NCI-H2029 treated with DMSO at 0.1 percent for 48 hours (cell line): Measurements from ENCODE around the gene LHX3.
"Not testable (repeated sequence)": the region's sequence is repeated elsewhere in the genome, so short reads cannot be mapped to it uniquely, and the experiment has no call there.

Experiments used
- DNase-seq: peaks from one replicate; lab custom pipeline; 2025; lab: John Stamatoyannopoulos, UW

Gene LHX3

DNA sequence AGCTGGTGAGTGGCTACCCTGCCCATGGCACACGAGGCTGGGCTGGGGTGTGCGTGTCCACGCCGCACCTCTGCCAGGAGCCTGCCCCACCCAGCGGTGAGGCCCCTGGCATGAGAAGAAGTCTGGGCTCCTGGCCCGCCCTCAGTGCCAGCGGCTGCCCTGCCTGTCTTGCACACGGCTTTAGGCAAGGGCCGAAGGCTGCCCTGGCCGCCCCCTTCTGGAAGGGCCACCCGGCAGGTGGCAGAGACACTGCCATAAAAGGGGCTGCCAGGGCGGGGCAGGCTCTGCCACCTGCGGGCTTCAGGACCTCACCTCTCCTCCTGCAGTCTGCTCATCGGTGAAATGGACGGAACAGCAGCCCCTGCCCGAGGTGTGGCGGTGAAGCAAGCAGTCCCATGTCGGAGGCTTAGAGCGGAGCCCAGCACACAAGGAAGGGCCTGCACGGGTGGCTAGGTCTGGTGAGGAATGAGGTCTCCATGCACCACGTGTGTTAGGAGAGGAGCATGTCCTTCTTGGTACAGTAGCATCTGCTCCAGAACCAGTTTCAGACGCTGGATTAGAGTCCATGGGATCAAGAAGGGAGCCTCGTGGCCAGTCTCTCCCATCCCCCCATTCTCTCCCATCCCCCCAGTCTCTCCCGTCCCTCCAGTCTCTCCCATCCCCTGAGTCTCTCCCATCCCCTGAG, 51.4 kb downstream of the LHX3 start:
- DNase-seq, result no peak

DNA sequence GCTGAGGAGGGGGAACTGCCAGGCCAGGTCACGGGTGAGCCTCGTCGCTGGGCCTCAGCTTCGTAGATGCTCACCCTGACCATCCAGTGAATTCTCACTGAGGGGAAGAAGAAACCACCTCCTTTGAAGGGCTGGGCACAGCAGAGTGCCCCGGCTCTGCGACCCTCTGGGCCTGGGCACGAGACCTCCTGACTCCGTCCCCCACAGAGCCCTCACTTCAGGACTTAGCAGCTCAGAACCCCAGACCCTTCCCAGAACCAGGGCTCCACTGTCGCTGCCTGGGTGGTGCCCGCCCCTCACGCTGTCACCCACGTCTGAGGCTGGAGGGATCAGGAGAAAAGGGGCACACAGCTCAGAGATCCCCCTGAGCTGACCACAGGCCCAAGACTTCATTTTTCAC, 52.0 kb downstream of the LHX3 start:
- no peak for DNase-seq

DNA sequence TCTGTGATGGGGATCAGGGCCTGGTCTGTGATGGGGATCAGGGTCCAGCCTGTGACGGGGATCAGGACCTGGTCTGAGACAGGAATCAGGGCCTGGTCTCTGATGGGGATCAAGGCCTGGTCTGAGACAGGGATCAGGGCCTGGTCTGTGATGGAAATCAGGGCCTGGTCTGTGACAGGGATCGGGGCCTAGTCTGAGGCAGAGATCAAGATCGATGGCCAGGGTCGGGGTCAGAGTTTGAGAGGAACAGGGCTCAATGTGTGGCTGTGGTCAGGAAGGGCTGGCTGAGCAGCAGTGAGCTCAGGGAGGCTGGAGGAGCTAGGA, 52.4 kb downstream of the LHX3 start:
- DNase-seq, result no peak

DNA sequence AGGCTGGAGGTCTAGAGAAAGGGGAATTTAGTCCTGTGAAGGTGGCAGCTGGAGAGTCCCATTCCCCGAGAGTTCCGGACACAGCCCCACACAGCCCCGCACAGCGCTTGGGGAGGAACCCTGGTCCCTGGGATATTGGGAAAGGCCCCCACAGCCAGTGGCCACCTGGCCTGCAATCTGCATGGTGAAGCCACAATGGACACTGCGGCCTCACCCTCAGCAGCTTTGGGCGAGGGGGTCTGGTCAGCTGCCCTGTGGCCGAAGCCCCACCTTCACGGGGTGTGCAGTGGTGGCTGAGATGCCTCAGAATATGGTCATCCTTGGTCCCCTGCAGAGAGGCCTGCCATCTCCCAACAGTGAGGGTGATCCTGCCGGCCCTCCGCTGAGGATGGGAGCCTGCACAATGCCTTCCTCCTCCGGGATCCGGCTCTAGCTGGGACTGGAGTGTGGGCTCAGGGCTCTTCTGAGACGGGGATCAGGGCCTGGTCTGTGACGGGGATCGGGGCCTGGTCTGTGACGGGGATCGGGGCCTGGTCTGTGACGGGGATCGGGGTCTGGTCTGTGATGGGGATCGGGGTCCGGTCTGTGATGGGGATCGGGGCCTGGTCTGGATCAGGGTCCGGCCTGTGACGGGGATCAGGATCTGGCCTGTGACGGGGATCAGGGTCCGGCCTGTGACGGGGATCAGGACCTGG, 52.9 kb downstream of the LHX3 start:
- DNase-seq, result no peak

DNA sequence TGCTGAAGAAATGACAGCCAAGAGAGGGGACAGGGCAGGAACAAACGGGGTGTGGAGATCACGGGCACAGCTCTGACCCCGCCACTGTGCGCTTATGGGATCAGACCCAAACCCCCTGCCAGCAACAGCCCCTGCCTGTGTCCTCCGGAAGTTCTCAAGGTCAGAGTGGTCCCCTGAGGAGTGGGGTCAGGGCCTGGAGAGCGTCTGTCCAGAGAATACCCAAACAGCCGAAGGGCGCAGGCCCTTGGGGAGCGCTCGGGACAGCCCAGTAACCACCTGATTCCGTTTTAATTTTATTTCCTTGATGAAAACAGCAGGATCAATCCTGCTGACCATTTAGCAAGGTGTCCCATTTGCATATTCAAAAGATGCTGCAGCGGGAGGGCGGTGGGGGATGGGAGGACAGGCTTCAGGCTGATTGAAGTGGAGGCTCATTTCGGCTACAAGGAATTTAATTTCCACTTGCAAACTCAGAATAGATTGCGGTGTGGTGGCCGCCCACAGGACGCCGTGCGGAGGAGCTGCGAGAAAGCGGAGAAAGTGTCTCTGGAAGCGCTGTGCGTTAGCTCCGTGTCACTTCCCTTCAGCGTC, 53.6 kb downstream of the LHX3 start:
- DNase-seq, result no peak

DNA sequence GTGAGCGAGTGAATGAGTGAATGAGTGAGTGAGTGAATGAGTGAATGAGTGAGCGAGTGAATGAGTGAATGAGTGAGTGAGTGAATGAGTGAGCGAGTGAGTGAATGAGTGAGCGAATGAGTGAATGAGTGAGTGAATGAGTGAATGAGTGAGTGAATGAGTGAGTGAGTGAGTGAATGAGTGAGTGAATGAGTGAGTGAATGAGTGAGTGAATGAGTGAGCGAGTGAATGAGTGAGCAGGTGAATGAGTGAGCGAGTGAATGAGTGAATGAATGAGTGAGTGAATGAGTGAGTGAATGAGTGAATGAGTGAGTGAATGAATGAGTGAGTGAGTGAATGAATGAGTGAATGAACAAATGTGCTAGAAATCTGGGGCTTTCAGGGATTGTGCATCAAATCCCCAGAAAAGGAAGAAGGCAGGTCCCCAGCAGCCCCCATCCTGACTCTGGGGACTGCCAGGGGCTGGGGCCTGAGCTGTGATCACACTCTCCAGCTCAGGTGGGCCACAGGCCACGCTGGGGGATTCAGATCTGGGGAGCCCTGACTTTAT, 54.2 kb downstream of the LHX3 start:
- not testable (repeated sequence) for DNase-seq

DNA sequence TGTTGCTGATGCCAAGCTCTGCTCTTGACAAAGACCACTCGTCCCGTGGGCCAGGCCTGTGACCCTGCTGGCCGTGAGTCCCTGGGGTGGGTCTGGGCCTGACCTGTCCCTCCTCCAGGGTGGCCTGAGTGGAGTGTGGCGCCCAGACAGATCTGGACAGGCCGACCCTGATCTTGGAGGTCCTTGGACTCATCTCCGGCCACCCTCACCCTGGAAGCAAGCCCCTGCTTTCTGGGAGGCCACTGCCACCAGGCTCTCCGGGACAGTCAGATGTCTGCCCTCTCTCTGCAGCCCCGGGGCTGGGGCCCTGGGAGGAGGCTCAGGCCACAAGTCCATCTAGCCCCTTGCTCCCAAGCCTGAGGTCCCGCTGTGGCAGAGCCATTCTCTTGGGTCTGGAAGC, 55.1 kb downstream of the LHX3 start:
- DNase-seq, result no peak

DNA sequence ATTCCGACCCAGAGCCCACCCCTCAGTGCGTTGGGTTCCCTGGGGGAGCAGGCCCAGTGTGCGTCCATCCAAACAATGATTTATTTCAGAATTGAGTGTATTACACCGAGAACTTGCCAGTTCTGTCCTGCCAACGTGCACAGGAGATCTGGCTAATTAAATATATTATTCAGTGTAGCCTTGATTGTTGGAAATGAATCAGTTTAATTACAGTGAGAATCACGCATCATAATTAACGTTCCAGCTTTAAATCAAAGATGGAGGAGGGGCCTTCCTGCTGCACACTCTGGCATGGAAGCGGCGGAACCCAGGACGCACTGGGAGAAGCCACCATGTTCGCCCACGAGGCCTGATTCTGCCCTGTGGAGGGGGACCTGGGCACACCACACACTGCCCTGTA, 55.6 kb downstream of the LHX3 start:
- DNase-seq, result no peak

DNA sequence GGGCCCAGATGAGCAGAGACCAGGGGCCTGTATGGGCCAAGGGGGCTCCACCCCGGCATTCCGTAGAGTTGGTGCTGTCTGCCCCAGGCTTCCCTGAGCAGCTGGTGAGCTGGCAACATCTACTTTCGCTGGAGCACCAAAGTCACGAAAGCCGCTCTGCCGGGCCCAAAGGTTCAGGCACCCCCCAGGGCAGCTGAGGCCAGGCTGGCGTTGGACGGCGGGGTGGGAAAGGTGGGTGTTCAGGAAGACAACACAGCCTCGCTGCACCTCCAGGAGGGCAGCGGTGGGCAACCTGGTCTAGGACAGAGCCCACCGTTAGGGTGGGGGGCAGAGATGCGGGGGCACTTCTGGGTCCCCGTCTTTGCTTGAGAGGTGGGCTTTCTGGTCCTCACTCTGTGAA, 56.2 kb downstream of the LHX3 start:
- DNase-seq, result no peak

DNA sequence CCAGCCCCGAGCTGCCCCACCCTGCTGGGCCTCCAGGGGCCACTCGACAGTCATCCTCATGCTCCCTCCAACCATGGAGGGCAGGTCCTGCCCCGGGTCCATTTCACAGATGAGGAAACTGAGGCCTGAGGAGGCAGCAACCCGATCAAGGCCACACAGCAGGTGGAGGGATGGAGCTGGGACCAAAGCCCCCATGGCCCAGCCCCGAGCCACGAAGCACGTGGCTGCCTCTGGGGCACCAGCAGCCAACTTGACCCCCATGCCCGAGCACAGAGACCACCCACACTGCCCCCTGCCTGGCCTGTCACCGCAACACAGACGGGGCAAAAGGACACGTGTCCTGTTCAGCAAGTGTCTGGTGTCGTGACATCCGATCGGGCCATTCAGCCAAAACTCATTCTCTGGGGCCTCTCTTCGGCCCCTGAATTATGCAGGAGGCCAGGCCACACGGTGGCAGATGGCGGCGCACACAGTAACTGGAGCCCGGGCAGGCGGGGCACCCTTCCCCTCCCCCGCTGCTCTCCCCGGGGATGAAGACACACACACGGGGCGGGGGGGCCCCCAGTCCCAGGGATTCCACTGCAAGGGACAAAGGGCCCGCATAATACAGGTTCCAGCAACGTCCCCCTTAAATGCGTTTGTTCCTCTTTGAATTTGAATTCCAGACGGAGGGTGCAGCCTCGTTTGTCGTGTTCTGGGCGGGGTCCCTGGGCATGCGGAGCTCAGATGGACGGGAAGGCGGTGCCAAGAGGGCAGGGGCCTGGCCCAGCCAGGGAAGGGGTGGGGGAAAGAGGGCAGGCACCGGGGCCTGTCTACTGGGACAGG, 56.8 kb downstream of the LHX3 start:
- no peak for DNase-seq

DNA sequence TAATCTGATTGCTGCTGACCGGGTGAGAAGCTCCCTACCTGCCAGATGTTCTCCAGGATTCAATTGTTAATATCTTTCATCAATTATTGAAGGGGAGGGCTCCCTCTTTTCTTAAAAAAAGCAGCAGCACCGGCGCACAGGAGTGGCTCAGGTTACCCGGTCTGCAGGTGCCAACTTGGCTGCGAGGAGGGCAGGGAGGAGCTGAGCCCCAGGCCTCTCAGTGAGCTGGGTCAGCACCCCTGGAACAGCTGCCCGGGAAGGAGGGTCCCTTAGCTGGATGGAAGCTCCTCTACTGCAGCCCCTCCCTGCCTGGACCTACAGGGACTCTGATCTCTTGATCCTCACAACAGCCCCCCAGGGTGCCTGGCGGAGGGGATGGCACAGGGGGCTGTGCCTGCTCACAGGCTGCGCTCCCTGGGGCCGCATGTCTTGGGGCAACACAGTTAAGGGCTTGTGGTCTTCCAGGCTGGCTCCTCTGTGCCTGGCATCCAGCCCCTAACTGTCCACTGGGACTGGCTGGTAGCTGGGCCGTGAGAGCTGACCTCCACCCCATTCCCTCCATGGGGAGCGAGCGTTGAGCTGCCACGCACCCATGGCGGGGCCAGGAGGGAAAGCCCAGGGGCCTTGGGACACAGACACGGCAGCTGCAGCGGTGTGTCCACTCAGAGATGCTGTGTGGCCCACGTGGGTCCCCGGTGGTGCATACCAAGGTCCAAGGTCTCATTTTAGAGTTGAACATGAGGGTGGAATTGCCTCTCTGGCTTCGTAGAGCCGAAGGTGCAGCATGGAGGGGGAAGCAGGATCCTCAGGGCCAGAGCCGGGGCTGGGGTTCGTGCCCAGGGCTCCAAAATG, 57.7 kb downstream of the LHX3 start:
- no peak for DNase-seq
